Activated CD4-positive, alpha-beta T cell treated with anti-CD3 and anti-CD28 coated beads, Interleukin-2, amount 10 ng/mL, durations not matched to agents 24 days and 14 days (primary cell): Measurements from ENCODE around the gene DESI2. TPM values are rescaled to one million over a fixed set of nuclear protein-coding genes. Genes with fewer than 3 reads are reported as not detected.

Experiments used
- DNase-seq: peaks from one replicate; pipeline ENCODE4 v3.0.0; 2022
- H3K27ac Mint-ChIP-seq: one replicate; pipeline ENCODE4 v1.8.0; 2022; ENCODE audit warnings: mild to moderate bottlenecking, mixed read lengths
- H3K27me3 Mint-ChIP-seq: one replicate; pipeline ENCODE4 v1.8.0; 2022; ENCODE audit warnings: mixed read lengths
- H3K36me3 Mint-ChIP-seq: one replicate; pipeline ENCODE4 v1.8.0; 2022; ENCODE audit warnings: low read depth, mild to moderate bottlenecking, mixed read lengths
- H3K4me1 Mint-ChIP-seq: one replicate; pipeline ENCODE4 v1.8.0; 2021; ENCODE audit warnings: mixed read lengths
- H3K4me3 Mint-ChIP-seq: one replicate; pipeline ENCODE4 v1.8.0; 2022; ENCODE audit warnings: mild to moderate bottlenecking, moderate library complexity, mixed read lengths
- H3K9me3 Mint-ChIP-seq: one replicate; pipeline ENCODE4 v1.8.0; 2021; ENCODE audit warnings: mixed read lengths
- intact Hi-C: fragments of 100-400 bp; cut with micrococcal nuclease; formaldehyde crosslinking; loops from one replicate; pipeline ENCODE4 v1.15.1; 2023
- total RNA-seq: library from RNA; stranded (reverse); gene quantifications from 2 replicates; pipeline ENCODE4 v1.2.3, GENCODE V29; 2022

DESI2 gene
- 32.3 and 33.1 TPM in 2 replicates for total RNA-seq

DNA sequence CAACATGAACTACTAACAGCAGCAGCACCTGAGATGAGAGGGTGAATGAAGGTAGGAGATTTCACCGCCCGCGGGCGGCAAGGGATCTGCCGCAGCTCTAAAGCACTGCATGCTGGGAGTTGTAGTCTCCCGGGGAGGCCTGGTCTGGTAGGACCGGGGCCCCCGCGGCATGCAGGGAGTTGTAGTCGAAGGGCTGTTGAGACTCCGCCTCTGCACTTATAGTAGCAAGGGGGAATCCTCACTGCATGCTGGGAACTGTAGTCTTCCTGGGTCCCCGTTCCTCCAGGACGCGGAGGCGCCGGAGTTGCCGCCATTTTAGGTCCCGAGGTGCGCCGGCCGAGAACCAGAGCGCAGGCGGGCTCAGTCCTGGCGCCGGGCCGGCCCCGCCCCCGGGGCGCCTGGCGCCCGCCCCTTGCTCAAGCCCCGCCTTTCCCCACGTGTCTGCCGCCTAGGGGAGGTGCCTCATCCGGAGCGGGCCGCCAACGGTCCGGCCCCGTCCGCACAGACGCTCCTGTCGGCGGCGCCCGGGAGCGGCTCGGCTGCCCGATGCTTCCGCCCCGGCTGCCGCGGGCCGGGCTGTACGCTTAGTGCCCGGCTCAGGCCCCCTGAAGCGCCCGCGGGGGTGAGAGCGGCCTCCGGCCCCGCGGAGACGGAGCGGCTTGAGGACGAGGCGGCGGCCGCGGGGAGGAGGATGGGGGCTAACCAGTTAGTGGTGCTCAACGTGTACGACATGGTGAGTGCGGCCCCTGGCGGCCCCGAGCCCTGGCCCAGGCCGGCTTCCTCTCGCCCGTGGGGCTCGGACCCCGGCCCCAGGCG is at the start of gene DESI2:
DESI2 (plus strand) TSS at position 504 of the 816 bp plus-strand sequence; CDS start at position 692, 188 bp downstream.
- peaks cover 3% of the 10 kb centered on the region for H3K9me3 Mint-ChIP-seq
- H3K36me3 Mint-ChIP-seq, result peaks cover 14% of the 10 kb centered on the region
- H3K27ac Mint-ChIP-seq, result peak within 1 kb of the TSS; percentile 84
- peak within 1 kb of the TSS; percentile 82 for H3K4me3 Mint-ChIP-seq
- H3K27me3 Mint-ChIP-seq, result no peaks in the 10 kb centered on the region
- intact Hi-C loops, result loop anchor here (1.0 to 5.0 kb wide), 11 partner anchors 53 to 1914 kb away; partner anchors contain the start of genes CNST, COX20, KIF26B and TFB2M
- peak; percentile 99 for DNase-seq
- H3K4me1 Mint-ChIP-seq, result peaks cover 22% of the 10 kb centered on the region

DNA sequence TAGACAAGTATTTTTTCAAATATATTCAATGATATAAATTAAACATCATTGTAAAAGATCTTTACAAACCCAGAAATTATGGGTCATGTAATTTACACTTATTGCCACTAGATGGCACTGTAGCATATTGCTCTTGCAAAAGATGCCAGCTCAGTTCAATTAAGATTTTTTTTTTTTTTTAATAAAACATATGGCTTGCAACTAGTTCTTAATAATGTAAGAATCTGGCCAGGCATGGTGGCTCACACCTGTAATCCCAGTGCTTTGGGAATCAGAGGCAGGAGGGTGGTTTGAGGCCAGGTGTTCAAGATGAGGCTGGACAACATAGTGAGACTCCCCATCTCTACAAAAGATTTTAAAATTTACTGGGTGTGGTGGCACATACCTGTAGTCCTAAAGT is 49.4 kb upstream of the DESI2 start:
- Mint-ChIP-seq H3K9me3 (no peaks in the 10 kb centered on the region), H3K27ac (no peak overlapping the region), H3K27me3 (peaks cover 7% of the 10 kb centered on the region), H3K4me1 (peaks cover 12% of the 10 kb centered on the region), H3K4me3 (no peak overlapping the region), H3K36me3 (no peaks in the 10 kb centered on the region)
- intact Hi-C loops, result loop anchor here (1.0 to 10.0 kb wide), 5 partner anchors 109 to 551 kb away; partner anchors contain the start of genes ADSS2 and KIF26B
- peak; percentile 62 for DNase-seq

DNA sequence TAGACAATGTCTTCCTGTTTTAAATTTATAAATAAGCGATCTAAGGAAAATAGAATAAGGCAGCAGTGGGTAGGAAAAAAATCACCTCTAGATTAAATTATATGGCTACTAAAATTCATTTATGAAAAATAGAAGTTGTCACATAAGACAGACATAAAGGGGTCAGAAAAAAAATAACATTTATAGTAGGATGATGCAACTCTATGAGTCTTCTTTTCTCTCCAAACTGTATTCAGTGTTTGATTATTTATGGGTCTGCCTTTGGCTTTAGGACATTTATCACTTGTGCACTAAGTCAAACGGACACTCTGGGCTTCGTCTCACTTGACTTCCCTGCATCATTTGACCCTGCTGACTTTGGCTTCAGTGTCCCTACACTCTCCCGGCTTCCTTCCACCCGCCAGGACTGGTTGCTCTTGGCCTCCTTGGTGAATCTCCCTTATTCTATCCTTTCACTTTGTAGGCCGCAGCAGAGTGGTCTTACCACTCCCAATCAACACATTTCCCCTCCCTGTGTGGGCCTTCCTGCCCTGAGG is 47.0 kb upstream of the DESI2 start:
- Mint-ChIP-seq H3K4me3 (no peak overlapping the region), H3K27ac (no peak overlapping the region), H3K9me3 (no peaks in the 10 kb centered on the region), H3K36me3 (no peaks in the 10 kb centered on the region), H3K27me3 (peaks cover 7% of the 10 kb centered on the region), H3K4me1 (no peaks in the 10 kb centered on the region)
- DNase-seq, result no peak
- intact Hi-C loops, result loop anchor here (10.0 kb wide), 1 partner anchor 549 kb away; the partner anchor contains the start of gene KIF26B

DNA sequence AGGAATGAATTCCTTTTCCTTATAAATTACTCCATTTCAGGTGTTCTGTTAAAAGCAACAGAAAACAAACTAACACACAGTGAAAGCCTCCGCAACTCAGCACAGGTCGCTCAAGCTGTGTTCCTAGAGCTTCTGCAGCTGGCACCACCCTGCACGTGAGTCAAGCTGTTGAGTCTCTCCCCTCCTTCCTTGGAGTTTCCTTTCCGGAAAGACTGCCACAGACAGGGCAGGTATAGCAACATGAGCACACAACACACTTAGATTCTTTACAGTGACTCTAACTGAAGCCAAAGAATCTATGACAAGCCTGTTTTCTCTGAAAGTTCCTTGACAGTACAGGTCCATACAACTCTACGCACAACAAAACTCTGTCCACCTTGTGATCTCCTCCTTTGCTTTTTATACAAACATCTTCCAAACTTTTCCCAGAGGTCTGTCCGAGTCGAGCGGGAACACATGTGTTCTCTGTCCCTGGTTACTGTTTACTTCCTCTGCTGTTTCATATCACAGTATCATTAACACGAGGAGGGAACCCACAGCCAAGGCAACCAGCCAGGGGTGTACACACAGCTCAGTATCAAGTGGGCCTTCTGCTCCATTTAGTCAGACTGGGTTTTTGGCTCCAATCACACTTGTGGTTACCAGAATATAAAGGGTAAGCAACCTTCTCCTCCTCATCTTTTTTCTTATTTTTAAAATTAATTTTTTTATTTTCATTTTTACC is 38.7 kb upstream of the DESI2 start:
- H3K27me3 Mint-ChIP-seq, result peaks cover 10% of the 10 kb centered on the region
- no peaks in the 10 kb centered on the region for H3K9me3 Mint-ChIP-seq
- no peaks in the 10 kb centered on the region for H3K36me3 Mint-ChIP-seq
- H3K4me3 Mint-ChIP-seq, result no peak overlapping the region
- H3K4me1 Mint-ChIP-seq, result no peaks in the 10 kb centered on the region
- intact Hi-C loops, result no loop called here
- no peak overlapping the region for H3K27ac Mint-ChIP-seq
- no peak for DNase-seq

DNA sequence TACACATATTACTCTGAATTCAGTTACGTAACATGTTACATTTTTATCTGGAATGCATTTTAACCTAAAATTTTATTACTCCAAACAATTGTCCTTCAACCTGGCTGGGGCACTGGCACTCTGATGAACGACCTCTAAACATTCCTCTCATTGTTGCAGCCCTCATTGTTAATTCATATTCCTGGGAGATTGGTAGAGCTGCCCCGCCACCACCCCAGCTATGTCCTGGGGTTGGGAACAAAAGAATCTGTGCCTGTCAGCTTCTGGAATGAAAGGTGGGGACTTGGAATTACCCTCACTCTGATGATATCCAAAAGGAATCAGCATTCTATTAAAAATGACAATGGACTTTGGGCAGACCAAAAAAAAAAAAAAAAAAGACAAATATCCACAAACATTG is 38.0 kb upstream of the DESI2 start:
- Mint-ChIP-seq H3K4me3 (no peak overlapping the region), H3K9me3 (no peaks in the 10 kb centered on the region), H3K27me3 (peaks cover 10% of the 10 kb centered on the region), H3K4me1 (no peaks in the 10 kb centered on the region), H3K36me3 (no peaks in the 10 kb centered on the region), H3K27ac (no peak overlapping the region)
- DNase-seq, result no peak
- intact Hi-C loops, result no loop called here

DNA sequence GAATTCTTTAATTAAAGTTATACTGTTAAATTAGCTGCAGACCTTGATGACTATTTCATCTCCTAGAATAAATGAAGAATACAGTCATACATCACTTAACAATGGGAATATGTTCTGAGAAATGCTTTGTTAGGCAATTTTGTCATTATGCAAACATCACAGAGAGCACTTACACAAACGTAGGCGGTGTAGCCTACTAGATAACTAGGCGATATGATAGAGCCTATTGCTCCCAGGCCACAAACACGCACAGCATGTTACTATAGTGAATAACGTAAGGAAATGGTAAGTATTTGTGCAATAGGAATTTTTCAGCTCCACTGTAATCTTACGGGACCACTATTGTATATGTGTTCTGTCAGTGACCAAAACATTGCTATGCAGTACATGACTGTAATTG is 37.6 kb upstream of the DESI2 start:
- H3K36me3 Mint-ChIP-seq, result no peaks in the 10 kb centered on the region
- no peak overlapping the region for H3K27ac Mint-ChIP-seq
- no peaks in the 10 kb centered on the region for H3K9me3 Mint-ChIP-seq
- no peak overlapping the region for H3K4me3 Mint-ChIP-seq
- intact Hi-C loops, result no loop called here
- H3K4me1 Mint-ChIP-seq, result no peaks in the 10 kb centered on the region
- DNase-seq, result no peak
- H3K27me3 Mint-ChIP-seq, result peaks cover 10% of the 10 kb centered on the region

DNA sequence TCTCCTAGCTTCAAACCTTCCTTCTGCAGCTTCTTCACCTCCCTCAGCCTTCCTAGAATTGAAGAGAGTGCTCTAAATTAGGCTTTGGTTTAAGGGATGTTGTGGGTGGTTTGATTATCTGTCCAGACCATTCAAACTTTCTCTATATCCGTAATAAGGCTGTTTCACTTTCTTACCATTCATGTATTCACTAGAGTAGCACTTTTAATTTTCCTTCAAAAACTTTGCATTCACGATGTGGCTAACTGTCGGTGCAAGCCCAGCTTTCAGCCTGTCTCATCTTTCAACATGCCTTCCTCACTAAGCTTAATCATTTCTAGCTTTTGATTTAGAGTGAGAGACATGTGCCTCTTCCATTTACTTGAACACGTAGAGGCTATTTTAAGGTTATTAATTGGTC is 26.2 kb upstream of the DESI2 start:
- Mint-ChIP-seq H3K4me1 (no peaks in the 10 kb centered on the region), H3K4me3 (no peak overlapping the region), H3K36me3 (no peaks in the 10 kb centered on the region), H3K27ac (no peak overlapping the region), H3K27me3 (peaks cover 4% of the 10 kb centered on the region), H3K9me3 (no peaks in the 10 kb centered on the region)
- DNase-seq, result no peak
- intact Hi-C loops, result no loop called here

DNA sequence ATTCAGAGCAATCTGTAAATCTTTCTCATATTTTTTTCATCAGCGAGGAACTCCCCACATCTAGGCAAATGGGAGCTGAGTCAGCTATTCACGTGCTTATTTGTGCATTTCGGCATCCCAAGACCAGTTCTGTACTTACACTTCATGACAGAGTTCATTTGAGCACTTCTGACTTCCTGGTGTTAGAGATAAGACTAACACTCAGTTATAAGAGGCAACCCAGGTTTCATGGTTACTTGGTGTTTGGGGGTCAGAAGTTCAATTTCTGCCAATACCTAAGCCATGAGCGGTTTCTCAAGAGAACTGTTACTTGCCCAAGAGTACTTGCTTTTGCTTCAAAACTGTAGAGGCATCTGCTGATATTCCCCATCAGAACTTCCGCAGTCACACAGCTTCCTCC is 24.1 kb upstream of the DESI2 start:
- H3K27me3 Mint-ChIP-seq, result peaks cover 10% of the 10 kb centered on the region
- H3K4me3 Mint-ChIP-seq, result no peak overlapping the region
- intact Hi-C loops, result no loop called here
- no peaks in the 10 kb centered on the region for H3K36me3 Mint-ChIP-seq
- H3K4me1 Mint-ChIP-seq, result no peaks in the 10 kb centered on the region
- H3K9me3 Mint-ChIP-seq, result no peaks in the 10 kb centered on the region
- no peak overlapping the region for H3K27ac Mint-ChIP-seq
- no peak for DNase-seq

DNA sequence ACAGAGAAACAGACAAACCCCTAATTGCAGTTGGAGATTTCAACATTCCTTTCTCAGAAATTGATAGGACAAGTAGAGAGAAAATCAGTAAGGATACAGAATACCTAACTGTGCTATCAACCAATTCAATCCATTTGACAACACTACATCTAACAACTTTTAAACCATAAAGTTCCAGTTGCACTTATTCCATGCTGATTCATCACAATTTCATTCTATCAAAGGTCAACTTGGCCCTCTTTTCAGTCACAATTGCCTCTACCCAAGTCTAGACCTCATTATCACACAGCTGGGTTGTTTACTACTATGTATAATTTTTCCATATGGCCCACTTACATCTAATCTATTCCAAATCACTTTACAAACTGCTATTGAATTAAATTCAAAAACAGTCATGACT is 19.8 kb upstream of the DESI2 start:
- DNase-seq, result no peak
- Mint-ChIP-seq H3K9me3 (no peaks in the 10 kb centered on the region), H3K27me3 (peaks cover 10% of the 10 kb centered on the region), H3K36me3 (no peaks in the 10 kb centered on the region), H3K4me3 (no peak overlapping the region), H3K27ac (no peak overlapping the region), H3K4me1 (no peaks in the 10 kb centered on the region)
- intact Hi-C loops, result no loop called here

DNA sequence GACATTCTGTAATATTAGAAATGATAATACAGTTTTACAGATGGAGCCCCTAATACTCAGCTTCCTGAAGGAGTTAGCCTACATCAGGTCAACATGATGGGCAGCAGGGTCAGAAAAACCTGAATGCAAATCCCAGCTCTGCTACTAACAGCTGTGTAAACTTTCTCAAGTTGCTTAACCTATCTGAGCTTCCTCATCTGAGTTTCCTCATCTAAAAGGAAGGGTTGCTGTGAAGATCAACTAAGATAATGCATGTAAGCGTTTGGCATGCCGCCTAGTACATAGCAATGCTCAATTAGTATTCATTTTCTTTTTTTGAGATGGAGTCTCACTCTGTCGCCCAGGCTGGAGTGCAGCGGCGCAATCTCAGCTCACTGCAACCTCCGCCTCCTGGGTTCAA is 18.4 kb upstream of the DESI2 start:
- no peak overlapping the region for H3K4me3 Mint-ChIP-seq
- no peak overlapping the region for H3K27ac Mint-ChIP-seq
- peaks cover 10% of the 10 kb centered on the region for H3K27me3 Mint-ChIP-seq
- no peaks in the 10 kb centered on the region for H3K9me3 Mint-ChIP-seq
- intact Hi-C loops, result no loop called here
- no peak for DNase-seq
- no peaks in the 10 kb centered on the region for H3K4me1 Mint-ChIP-seq
- H3K36me3 Mint-ChIP-seq, result no peaks in the 10 kb centered on the region

DNA sequence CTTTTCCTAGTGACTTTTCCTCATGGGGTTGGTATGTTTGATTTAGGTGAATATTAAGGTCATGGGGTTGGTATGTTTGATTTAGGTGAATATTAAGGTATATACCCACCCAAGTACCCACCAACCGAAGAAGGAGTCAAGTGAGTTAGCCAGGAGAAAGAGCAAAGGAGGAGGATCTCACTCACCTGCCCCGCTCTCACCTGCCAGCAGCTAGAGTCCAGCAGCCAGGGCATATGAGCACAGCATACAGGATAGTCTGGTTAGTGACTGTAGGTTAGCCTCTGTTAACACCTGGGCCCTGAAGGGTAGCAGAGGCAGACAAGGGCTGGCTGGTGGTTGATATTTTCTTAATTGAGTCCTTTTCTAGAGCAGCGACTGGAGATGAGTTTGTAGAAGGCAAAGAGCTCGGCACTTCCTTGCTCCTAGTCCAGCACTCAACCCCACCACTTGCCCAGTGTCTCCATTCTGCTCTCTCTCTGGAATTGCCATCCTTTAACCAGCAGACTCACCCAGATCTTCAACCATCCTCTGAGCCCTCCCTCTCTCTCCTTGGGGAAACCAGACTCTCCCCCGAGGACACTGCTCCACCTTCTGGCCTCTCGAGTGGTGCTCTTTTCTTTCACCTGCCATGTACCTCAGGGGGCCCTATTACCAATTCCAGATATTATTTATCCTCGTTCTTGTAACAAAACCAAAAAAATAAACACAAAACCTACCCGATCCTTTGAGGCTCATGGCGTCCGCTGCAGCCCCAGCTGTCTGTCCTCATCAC is 16.3 kb upstream of the DESI2 start:
- no peaks in the 10 kb centered on the region for H3K36me3 Mint-ChIP-seq
- peaks cover 11% of the 10 kb centered on the region for H3K27me3 Mint-ChIP-seq
- intact Hi-C loops, result no loop called here
- H3K27ac Mint-ChIP-seq, result no peak overlapping the region
- no peaks in the 10 kb centered on the region for H3K4me1 Mint-ChIP-seq
- no peak for DNase-seq
- no peak overlapping the region for H3K4me3 Mint-ChIP-seq
- no peaks in the 10 kb centered on the region for H3K9me3 Mint-ChIP-seq

DNA sequence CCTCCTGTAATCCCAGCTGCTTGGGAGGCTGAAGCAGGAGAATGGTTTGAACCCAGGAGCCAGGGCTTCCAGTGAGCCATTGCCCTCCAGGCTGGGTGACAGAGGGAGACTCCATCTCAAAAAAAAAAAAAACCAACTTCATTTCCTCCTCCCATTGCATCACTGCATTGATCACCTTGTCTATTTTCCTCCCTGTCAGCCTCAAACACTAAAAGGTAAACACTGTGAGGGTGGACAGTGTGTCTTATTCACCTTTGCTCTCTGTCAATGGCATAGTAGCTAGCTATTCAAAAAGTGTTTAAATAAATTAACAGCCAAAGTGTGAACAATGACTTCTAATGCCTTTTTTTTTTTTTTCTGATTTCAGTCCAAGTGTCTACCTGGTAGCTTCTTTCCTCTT is 13.4 kb upstream of the DESI2 start:
- H3K4me1 Mint-ChIP-seq, result no peaks in the 10 kb centered on the region
- no peaks in the 10 kb centered on the region for H3K9me3 Mint-ChIP-seq
- intact Hi-C loops, result no loop called here
- no peak for DNase-seq
- no peak overlapping the region for H3K27ac Mint-ChIP-seq
- no peak overlapping the region for H3K4me3 Mint-ChIP-seq
- no peaks in the 10 kb centered on the region for H3K36me3 Mint-ChIP-seq
- H3K27me3 Mint-ChIP-seq, result peaks cover 10% of the 10 kb centered on the region

DNA sequence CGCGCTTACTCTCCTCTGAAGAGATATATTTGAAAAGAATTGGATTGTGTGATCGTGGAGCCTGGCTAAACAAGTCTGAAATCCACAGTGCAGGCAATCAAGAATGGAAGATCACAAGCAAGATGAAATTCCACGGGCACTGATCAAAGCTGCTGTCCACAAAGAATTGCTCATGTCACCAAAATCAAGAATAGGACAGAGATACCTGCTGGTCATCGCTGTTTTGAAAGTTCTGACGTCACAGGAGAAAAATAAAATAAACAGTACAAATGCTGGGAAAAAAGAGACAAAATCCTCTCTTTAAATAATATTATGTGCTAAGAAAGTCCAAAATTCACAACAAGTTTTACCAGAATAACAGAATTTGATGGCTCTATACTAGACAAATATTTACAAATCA is 12.0 kb upstream of the DESI2 start:
- Mint-ChIP-seq H3K36me3 (no peaks in the 10 kb centered on the region), H3K4me3 (no peak overlapping the region), H3K27ac (no peak overlapping the region), H3K9me3 (no peaks in the 10 kb centered on the region), H3K4me1 (no peaks in the 10 kb centered on the region), H3K27me3 (peaks cover 10% of the 10 kb centered on the region)
- DNase-seq, result no peak
- intact Hi-C loops, result no loop called here
